GM21529 (cell line): Measurements from ENCODE around the gene HECTD2.
"Not testable (repeated sequence)": the region's sequence is repeated elsewhere in the genome, so short reads cannot be mapped to it uniquely, and the experiment has no call there.

Source experiments
- ATAC-seq: cut with Tn5 transposase; IDR thresholded peaks from one replicate; pipeline ENCODE4 v1.9.1; 2021; ENCODE audit not compliant: unreplicated experiment

Gene HECTD2

DNA sequence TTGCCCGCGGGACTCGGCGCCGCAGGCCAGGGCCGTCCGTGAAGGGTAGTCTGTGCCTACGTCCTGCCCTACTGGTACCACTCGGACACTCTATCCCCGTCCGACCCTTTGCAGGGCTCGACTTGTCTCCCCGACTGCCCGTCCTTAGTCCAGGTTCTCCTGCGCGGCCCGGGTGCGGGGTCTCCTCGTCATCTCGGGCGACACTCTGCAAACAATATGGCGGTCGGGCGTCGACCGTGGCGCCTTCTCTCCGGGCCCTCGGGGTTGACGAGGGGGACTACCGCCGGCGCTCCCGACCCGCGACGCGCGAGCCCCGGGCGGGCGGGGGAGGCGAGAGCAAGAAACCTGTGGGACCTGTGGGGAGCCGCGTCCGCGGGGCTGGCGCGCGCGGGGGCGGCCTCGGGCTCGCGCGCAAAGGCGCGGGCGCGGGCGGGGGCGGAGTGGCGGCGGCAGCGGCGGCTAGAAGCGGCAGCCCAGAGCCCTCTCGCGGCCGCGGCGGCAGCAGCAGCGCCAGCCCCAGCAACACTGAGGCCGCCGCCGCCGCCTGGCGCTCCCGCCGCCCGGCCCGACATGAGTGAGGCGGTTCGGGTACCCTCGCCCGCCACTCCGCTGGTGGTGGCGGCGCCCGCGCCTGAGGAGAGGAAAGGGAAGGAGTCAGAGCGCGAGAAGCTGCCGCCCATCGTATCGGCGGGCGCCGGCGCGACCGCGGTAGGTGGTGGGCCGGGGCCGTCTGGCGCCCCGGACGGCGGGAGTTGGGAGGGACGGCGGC is at the start of gene HECTD2:
Gene HECTD2 (plus strand): TSS at position 476 of the 769 bp plus-strand sequence. CDS start 95 bp downstream, at position 571.
- peak; percentile 82 for ATAC-seq

DNA sequence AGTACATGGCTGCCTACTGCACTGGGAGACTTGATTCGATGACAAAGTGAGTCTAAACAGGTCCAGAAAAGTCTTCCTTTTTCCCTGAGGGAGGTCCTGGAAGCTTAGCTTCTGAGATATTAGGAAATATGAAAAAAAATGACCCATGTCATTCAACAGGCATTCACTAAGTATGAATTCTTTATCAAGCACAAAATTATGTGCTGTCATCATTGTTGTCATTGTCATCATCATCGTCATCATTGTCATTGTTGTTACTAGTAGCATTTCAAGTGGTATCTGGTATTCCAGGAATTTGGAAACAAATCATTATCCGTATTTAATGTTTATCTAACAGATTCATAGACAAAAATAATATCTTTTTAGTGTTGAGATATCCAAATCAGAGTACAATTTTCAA is 49.7 kb upstream of the HECTD2 start:
- ATAC-seq: no peak

DNA sequence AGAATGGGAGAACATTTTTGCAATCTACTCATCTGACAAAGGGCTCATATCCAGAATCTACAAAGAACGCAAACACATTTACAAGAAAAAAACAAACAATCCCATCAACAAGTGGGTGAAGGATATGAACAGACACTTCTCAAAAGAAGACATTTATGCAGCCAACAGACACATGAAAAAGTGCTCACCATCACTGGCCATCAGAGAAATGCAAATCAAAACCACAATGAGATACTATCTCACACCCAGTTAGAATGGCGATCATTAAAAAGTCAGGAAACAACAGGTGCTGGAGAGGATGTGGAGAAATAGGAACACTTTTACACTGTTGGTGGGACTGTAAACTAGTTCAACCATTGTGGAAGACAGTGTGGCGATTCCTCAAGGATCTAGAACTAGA is 44.6 kb upstream of the HECTD2 start:
- not testable (repeated sequence) for ATAC-seq

DNA sequence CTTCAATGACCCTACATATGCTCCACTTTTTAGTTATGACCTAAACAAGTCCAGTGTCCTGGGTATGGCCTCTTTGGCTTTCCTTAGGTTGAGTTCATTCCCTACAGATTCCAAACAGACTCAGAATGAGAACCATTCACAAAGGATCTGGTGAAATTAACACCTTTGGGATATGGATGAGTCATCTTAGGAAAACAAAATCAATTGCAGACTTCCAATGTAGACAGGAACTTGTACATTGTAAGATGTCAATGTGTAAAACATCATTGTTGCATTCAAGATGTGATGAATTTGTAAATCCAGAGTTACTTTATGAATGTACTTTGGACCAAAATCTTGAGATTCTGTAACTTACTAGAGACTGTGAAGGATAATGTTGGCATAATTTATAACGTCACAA is 43.4 kb upstream of the HECTD2 start:
- no peak for ATAC-seq

- no peak for ATAC-seq
These were observed 43.0 kb upstream of the HECTD2 start for GRCh38 chr10:91367127-91367531.

DNA sequence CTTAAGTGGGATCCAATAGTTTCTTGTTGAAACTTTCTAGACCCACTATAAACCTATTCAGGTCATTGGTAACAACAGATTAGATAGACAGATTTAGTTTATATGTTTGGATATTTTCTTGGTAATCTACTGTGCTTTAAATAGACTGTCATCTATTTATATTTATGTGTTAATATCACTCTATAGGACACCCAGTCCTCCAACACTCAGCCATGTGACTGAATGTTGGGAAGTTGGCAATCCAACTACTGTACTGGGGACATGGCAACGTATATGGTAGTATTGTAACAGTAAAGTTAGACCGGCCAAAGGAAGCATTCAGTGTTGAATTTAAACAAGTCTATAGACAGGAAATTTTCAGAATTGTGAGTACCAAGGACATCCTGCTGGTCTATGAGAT is 42.6 kb upstream of the HECTD2 start:
- ATAC-seq: no peak

DNA sequence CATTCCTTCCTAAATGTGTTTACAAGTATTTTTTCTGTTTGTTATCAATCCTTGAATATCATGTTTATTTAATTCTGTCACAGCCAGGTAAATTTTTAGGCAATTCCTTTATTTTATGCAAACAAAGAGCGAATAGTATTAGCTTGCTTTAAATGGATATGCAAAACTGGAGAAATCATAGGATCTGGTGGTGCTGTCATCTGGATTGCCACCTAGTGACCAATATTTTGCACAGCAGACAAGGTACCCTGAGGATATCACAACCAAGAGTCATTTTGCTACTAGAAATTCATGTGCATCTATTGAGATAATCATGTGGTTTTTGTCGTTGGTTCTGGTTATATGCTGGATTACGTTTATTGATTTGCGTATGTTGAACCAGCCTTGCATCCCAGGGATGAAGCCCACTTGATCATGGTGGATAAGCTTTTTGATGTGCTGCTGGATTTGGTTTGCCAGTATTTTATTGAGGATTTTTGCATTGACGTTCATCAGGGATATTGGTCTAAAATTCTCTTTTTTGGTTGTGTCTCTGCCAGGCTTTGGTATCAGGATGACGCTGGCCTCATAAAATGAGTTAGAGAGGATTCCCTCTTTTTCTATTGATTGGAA is 40.1 kb upstream of the HECTD2 start:
- not testable (repeated sequence) for ATAC-seq

DNA sequence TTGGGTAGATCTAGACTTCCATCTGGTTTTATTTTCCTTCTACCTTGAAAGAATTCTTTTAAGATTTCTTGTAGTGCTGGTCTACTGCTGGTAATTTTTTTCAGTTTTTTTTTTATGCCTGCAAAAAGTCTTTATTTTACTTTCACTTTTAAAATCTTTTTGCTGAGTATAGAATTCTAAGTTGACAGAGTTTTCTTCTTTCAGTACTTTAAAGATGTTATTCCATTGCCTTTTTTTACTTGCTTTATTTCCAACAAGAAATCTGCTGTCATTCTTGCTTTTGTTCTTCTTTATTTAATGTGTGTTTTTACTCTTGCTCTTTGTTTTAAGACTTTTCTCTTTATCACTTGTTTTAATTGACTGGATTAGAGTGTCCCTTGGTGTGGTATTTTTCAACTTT is 36.1 kb upstream of the HECTD2 start:
- no peak for ATAC-seq

DNA sequence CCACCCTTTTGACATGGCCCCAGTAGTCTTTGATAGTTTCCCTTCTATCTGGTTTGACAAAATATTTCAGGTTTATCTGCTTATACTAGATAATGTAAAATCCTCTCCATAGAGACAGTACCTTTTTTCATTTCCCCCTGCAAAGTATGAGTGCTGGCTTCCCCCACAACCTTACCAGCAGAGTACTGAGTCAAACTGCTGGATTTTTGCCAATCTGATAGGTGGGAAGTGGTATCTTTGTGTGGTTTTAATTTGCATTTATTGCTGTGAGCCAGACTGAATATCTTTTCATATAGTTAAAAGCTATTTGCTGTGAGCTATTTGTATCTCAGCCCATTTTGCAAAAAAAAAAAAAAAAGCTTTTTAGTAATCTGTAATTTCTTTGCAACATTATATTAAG is 32.1 kb upstream of the HECTD2 start:
- ATAC-seq: no peak

GRCh38 chr10:91380873-91381256 is 29.3 kb upstream of the HECTD2 start:
- ATAC-seq: no peak

- no peak for ATAC-seq
These were observed 28.8 kb upstream of the HECTD2 start for GRCh38 chr10:91381257-91381891.

DNA sequence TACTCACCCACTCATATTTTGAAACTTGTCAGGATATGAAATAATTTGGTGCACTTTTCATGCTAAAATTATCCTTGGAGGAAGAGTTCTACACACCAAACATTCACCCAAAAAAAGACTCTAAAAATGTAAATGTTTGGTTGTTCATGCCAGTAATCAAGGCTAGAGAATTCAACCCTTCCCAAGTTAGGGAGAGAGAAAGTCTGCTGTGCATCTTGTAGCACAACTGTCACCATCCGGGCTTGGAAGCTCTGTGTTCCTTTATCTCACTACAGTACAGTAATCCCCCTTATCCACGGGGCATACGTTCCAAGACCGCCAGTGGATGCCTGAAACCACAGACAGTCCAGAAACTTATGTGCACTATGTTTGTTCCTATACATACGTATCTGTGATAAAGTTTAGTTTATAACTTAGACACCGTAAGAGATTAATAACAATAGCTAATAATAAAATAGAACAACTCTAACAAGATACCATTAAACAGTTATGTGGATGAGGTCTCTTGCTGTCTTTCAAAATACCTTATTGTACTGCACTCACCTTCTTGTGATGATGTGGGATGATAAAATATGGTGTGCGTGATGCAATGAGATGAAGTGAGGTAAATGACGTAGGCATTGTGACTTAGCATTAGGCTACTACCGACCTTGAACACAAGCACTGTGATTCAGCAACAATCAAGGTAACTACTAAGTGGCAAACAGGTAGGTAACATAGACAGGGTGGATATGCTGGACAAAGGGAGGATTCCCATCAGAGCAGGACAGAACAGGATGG is 24.6 kb upstream of the HECTD2 start:
- no peak for ATAC-seq

DNA sequence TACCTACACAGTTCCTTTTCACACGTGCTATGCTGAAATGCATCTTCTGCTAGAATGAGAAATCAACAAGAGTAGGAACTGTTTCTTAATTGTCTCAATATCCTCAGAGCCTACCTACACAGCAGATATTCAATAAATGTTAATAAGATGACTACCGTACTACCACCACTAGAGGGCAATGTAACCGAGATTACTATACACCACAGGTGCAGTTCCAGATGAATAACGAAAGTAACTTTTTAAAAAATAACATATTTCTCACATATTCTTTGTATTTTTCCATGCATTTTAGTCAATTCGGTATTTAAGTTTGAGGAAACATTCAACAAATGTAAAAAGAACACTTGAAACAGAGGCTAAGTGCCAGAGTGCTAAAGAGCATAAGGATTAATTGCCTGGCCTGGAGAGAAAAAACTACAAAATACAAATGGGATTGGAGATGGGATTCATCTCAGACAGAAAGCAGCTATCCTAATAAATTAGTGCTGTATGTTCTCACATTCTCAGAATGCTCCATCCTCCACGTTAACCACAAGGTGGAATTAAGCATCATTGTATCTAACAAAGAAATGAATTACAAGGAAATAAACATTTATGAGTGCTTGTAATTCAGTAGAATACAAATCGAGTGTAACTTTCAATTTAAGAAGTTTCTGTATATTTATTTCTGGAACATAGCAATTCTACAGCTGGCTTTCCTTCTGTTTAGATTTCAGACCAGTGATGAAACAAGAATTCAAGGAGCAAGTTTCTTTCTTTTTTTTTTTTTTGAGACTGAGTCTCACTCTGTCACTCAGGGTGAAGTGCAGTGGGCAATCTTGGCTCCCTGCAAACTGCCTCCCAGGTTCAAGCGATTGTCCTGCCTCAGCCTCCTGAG is 20.3 kb upstream of the HECTD2 start:
- peak; percentile 96 for ATAC-seq

GRCh38 chr10:91390513-91390825 is 19.7 kb upstream of the HECTD2 start:
- not testable (repeated sequence) for ATAC-seq

- ATAC-seq: no peak
These were observed 18.2 kb upstream of the HECTD2 start for GRCh38 chr10:91391920-91392319.

DNA sequence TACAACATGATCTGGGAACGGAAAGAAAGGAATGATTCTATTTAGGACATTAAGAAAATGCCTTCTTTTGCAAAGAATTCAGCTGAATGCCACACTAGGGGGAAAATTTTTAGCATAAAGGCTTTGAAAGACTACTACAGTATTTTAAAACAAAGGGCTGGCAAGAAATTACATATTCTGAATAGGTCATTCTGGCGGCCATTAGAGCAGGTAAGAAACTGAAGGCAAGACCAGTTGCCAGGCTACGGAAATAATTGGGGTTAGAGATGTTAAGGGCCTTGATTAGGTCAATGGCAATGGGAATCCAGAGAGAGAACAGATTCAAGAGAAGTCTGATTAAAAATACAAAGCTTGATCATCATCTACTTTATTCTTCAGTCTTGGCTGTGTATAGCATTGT is 3.8 kb upstream of the HECTD2 start:
- no peak for ATAC-seq

DNA sequence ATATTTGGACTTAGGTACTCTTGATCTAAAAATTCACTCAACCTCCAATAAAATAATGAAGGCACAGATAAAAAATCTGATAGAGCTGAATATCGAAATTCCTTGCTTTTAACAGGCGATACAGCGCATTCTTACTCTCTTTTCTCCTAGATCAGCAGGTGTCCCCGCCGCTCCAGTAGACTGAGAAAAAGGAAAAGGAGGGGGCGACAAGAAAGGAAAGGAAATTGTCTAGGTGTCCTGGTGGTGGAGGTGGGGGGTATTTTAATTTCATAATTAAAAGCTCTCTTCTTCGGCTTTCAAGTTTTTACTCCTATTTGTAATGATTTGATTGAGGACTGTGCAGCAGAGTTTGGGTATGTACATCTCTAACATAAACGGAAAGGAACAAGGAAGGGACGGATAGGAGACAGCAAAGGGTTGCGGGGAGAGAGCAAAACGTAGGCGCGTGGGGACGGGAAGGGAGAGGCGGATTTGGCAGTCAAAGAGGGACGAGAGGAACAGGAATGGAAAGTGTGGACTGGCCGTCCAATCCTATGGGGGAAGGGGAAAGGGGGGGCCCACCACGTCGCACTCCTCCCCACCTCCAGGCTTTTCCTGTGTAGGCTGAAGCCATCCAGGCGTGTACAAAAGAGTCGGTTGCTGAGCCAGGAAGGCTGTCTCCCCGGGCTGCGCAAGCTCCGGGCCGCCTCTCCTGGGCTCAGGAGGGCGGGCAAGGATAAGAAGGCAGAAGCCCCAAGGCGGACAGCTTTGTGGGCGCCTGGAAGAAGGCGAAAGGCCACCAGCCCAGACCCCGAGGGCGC is 875 bp upstream of the HECTD2 start:
- ATAC-seq: peak; percentile 45

- peak; percentile 2 for ATAC-seq
These were observed 661 bp downstream of the HECTD2 start for GRCh38 chr10:91410638-91411371.

- ATAC-seq: no peak
These were observed 1.5 kb downstream of the HECTD2 start for GRCh38 chr10:91411621-91412020.
